ENCODE data around the gene ARIH2.
A peak's percentile ranks its signal among the peaks of the same experiment; 100 is the strongest.

The ARIH2 gene

GRCh38 chr3:49021813-49022687 is 103.4 kb downstream of the ARIH2 start, which contains the start of gene NDUFAF3:
TSS of gene NDUFAF3 (plus strand) at chr3:49022121. CDS start at chr3:49022145, 24 bp downstream.
- DNase-seq, result peak; percentile 83

DNA sequence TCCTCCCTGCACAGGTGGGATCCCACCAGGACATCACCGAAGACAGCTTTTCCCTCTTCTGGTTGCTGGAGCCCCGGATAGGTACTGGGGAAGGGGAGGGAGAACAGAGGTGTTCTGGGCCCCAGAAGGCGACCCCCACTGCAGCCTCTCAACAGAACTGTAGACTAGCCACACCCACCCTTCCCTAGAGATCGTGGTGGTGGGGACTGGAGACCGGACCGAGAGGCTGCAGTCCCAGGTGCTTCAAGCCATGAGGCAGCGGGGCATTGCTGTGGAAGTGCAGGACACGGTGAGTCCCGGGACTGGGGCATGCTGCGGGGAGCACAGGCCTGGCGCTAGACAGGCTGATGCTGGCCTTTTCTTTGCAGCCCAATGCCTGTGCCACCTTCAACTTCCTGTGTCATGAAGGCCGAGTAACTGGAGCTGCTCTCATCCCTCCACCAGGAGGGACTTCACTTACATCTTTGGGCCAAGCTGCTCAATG is 104.1 kb downstream of the ARIH2 start:
- DNase-seq, result peak; percentile 18

GRCh38 chr3:49023775-49024174 is 105.1 kb downstream of the ARIH2 start:
- DNase-seq, result no peak

DNA sequence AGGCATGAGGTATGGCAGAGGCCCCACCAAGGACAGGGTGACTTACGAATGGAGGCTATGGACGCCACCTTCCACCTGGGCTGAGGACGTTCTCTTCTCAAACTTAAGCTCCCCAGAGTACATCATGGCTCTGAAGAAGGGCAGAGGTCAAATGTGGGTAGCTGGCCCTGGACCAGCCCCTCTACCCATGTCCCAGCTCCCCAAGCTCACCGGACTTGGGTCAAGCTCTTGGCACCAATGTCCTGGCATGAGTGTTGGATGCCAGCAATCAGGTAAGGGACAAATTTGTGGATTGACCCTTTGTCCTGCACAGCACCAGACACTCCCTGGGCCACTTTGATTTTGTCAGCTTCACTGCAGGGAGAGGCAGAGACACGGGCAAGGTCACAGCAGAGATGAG is 105.8 kb downstream of the ARIH2 start:
- no peak for DNase-seq

- DNase-seq, result peak; percentile 59
Observed at GRCh38 chr3:49025005-49025792, 106.6 kb downstream of the ARIH2 start.

- no peak for DNase-seq
Observed at GRCh38 chr3:49025793-49026520, 107.3 kb downstream of the ARIH2 start.

DNA sequence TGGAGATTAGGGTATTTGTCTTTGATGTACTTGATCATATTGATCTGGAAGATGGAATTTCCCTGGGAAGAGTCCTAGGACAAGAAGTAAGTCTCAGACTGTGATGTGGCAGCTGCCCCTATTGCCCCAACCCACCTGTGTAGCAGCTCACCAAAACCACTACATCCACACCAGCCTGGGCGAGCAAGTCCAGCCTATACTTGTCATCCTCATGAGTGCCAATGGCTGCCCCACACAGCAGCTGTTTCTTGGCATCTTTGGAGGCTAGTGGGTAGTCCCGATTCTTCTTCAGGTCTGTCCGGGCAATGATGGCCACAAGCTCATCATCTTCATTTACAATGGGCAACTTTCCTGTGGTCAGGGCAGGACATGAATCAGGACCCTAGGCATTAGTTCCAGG is 107.9 kb downstream of the ARIH2 start:
- DNase-seq, result no peak

GRCh38 chr3:49027634-49028033 is 109.0 kb downstream of the ARIH2 start:
- DNase-seq, result no peak

GRCh38 chr3:49028298-49028672 is 109.6 kb downstream of the ARIH2 start:
- DNase-seq, result no peak

DNA sequence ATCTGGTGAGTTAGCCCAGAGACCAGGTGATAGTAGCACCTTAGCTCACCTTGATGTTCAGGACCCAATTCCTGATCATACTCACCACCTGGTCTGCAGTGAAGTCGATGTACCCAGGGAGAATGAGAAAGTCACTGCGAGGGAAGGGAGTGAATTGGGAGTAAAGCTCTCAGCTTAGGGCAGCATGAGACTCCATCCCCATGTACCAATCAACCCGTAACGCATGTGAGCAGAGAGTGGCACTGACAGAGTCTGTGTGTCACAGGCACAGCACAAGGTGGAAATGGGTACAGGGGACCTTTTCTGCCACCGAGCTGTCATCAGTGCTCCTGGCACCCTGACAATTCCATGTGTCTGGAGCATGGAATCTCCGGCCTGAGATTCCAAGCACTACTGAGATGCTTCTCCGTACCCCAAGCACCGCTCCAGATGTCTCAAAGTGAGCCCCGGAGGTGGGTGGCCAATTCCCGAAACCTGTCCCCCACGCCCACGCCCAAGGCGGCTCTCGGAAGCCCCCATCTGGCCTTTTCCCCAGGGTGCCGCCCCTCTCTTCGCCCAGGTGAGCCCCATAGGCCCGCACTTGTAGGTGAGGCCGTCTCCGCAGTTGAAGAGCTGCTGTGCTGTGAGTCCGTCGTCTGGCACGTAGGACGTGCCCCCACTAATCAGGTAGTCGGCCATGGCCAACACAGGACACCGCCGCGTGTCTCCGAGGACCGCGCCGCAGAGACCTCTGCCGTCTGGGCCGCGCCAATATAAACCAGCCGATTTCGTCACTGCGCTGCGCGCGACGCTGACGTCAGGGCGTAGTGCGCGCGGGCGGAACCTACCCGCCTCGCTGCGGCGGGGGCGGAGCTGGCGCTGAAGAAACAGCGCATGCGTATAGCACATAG is 110.3 kb downstream of the ARIH2 start, which contains the start of gene IMPDH2:
TSS of gene IMPDH2 (minus strand) at position 726 of the 890 bp plus-strand sequence. CDS start at position 678, 48 bp downstream.
- peak; percentile 90 for DNase-seq

GRCh38 chr3:49029563-49029884 is 110.9 kb downstream of the ARIH2 start:
- DNase-seq, result no peak

GRCh38 chr3:49030321-49030720 is 111.7 kb downstream of the ARIH2 start:
- no peak for DNase-seq

DNA sequence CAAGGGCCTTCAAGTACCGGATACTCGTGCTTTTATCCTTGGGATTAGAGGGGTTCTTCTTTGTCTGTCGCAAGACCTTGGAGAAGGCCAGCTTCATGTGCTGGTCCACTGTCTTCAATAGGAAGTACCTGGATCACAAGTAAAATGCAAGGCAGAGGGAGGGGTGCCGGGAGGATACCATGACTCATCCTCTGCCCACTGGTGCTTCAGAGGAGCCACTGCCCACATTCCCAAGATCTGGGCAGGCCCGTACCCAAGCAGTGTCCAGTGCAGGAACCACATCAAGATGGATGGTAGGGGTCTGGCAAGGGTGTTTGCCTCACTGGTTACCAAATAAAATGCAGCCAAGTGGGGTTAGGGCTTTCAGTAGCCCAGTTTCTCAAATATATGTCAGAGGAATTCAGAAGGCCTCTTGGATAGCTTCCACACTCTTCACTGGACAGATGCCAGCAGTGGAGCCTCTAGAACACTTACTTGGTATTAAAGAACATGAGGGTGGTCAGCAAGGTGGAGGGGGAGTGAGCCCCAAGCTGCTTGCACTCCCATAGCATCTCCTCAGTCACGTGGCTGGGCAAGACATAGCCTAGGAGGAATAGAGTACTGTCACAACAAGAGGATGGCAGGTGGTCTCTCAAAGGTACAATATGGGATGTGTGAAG is 114.1 kb downstream of the ARIH2 start:
- no peak for DNase-seq

DNA sequence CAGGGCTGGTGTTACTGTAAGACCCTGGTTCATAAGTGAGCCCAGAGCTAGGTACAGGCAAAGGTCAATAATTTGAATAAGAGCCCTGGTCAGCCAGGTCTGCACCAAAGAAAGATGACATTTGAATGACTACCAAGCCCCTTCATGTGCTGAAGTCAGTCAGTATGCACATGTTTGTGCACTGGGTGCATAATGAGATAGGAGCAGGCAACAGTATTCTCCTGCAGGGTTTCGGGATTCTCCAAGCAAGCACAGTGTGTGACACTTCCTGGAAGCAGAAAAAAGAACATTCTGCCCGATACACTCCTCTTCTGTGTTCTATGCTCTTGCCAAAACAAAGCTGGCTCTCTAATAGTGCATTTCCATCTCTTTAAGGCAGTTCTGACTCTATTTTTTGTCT is 116.0 kb downstream of the ARIH2 start:
- no peak for DNase-seq

- peak; percentile 12 for DNase-seq
Observed at GRCh38 chr3:49035281-49035680, 116.6 kb downstream of the ARIH2 start.

All from MV-4-11 (cell line).